T-helper 1 cell treated with Interleukin-12 subunit alpha and Interleukin-12 subunit beta and Interleukin-4 antibody, amounts not matched to agents 30 μg/mL and 1 μg/mL, for 36 hours (primary cell): ENCODE data around the gene ARHGEF4.

Experiments
- H3K27ac Mint-ChIP-seq: one replicate; pipeline ENCODE4 v1.8.0; 2021; ENCODE audit warnings: mild to moderate bottlenecking, mixed read lengths
- H3K27me3 Mint-ChIP-seq: one replicate; pipeline ENCODE4 v1.8.0; 2021; ENCODE audit warnings: low read depth, mixed read lengths
- H3K36me3 Mint-ChIP-seq: one replicate; pipeline ENCODE4 v1.8.0; 2021; ENCODE audit warnings: low read depth, mixed read lengths
- H3K4me1 Mint-ChIP-seq: one replicate; pipeline ENCODE4 v1.8.0; 2021; ENCODE audit warnings: low read depth, mixed read lengths
- H3K4me3 Mint-ChIP-seq: one replicate; pipeline ENCODE4 v1.8.0; 2021; ENCODE audit warnings: mild to moderate bottlenecking, moderate library complexity, mixed read lengths
- H3K9me3 Mint-ChIP-seq: one replicate; pipeline ENCODE4 v1.8.0; 2021; ENCODE audit warnings: mixed read lengths

ARHGEF4 gene

DNA sequence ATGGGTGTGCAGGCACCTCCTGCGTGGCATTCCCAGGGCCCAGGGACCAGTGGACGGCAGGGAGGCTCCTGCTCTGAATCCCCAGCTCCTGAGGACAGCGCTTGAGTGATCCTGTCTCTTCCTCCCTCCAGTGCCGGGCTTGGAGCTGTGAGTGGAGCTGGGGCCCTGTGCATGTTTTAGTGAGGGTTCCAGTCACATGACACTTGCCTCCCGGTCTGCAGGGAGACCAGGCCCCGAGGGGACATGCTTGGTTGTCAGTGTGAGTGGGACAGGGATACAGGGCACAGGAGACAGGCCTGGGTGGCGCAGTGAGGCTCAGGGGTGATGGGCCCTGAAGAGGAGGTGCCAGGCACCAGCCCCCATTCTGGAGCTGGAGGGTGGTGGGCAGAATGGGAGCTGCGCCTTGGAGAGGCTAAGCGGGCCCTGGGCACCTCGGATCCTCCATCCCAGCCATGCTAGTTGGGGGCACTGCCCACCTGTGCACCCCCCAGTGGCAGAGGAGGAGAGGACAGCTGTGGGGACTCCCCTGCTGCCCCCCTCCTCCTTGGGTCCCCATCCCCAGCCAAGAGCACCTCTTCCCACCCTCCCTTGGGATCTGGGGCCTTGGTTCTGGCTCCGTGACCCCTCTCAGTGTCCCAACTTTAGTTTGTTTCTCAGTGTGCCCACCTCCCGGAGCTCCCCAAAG is 12.0 kb downstream of the ARHGEF4 start:
- Mint-ChIP-seq H3K4me1 (no peaks in the 10 kb centered on the region), H3K27ac (no peak overlapping the region), H3K36me3 (no peaks in the 10 kb centered on the region), H3K4me3 (no peak overlapping the region), H3K27me3 (no peaks in the 10 kb centered on the region), H3K9me3 (no peaks in the 10 kb centered on the region)

DNA sequence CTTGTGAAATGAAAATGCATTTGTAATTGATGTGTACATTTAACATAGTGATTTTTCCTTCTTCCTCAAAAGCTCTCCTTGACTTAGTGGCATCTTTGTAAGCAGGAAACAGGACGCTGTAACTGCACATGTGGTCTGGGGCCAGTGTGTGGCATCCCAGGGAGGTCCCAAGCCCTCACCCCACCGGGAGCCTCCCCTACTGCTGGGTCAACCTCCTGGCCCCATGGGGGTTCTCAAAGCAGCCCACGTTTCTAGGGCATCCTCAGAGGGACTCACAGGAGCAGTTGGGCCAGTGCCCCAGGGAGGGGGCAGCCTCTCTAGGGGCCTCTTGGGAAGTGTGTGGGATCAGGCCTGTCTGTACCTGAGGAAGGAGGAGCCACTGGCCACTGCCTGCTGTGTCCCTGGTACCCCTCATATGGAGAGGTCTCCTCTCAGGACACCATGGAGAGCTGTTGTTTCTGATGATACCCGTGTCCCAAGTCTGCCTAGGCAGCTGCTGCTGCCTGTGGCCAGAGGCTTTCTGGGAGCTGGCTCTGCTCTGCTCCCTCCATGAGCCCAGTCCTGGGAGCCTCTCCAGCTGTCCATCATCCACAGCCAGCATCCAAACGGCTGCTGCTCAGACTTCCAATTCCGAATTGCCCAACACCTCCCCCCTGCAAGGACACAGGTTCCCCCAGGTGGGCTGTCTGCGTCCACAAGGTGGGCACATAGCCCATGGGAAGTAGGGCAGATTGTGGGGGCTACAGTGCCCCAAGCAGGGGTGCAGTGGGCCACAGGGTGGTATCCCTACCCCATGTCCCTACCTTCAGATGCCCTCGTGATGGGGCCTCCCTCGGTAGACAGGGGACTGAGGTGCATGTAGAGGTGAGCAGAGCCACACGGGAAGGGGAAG is 13.4 kb downstream of the ARHGEF4 start:
- Mint-ChIP-seq H3K27ac (no peak overlapping the region), H3K4me1 (no peaks in the 10 kb centered on the region), H3K27me3 (no peaks in the 10 kb centered on the region), H3K36me3 (no peaks in the 10 kb centered on the region), H3K9me3 (no peaks in the 10 kb centered on the region), H3K4me3 (no peak overlapping the region)

DNA sequence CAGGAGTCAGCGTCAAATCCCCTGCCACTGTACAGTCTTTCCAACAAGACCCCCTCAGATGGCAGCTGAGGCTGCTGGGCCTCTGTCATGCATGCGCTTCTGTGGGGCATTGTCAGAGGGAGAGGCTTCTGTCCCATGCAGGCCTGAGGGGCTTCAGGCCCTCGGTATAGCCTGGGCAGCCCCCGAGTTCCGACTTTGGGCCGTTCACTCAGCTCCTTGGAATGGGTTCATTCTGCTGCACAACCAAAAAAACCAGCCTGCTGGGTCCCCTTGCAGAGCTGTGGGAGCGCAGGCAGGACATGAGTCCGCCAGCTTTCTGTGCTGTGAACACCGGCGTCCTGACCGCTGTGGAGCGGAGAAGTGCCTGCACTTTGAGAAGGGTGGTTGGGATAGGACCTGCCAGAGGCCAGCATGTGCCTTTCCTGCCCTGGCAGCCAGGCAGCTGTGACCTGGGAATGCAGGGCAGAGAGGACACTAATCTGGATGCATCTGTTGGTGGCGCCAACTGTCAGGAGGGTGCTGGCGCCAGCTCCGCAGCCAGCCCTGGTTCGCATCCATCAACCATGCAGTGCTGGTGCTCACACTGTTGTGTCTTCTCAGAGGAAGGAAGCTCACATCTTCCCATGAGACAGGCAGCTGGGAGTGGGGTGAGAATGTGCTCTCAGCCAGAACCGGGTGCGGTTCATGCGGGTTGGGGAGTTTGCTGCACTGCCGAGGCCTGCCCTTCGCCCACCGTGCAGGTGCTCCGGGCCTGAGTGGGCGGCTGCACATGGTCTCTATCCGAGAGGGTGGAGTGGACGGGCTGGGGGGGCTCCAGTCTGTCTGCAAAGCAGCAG is 14.3 kb downstream of the ARHGEF4 start:
- Mint-ChIP-seq H3K36me3 (no peaks in the 10 kb centered on the region), H3K4me1 (no peaks in the 10 kb centered on the region), H3K9me3 (no peaks in the 10 kb centered on the region), H3K4me3 (no peak overlapping the region), H3K27ac (no peak overlapping the region), H3K27me3 (no peaks in the 10 kb centered on the region)

DNA sequence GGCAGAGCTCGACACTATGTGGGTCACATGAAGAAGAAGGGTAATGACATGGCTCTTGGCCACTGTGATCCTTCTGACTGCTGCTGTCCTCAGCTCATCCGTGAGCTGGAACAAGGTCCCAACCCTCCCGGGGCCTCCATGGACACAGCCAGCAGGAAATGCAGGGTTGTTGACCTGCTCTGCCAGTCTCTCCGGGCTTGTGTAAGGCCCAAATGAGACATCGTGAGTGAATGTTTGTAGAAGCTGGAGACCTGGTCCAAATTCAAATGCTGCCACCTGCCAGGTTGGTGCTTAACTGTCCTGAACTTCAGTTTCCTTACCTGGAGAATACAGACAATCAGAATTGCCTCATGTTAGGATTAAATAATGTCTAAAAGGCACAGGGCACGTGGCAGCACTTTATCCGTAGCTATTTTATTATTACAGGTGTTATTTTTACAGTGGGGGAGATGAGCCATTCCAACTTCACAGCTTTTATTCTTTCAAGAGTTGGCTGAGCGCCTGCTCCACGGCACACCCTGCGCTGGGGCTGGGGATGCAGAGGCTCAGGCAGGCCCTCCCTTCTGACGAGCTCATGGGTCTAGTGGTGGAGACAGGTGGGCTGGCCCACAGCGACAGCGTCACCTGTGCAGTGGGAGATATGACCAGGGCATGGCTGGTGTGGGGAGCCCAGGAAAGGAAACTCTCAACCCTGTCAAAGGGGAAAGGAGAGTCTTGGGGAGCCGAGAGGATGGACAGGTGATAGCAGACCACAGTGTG is 15.1 kb downstream of the ARHGEF4 start:
- Mint-ChIP-seq H3K4me1 (no peaks in the 10 kb centered on the region), H3K27me3 (no peaks in the 10 kb centered on the region), H3K27ac (no peak overlapping the region), H3K9me3 (no peaks in the 10 kb centered on the region), H3K36me3 (no peaks in the 10 kb centered on the region), H3K4me3 (no peak overlapping the region)

DNA sequence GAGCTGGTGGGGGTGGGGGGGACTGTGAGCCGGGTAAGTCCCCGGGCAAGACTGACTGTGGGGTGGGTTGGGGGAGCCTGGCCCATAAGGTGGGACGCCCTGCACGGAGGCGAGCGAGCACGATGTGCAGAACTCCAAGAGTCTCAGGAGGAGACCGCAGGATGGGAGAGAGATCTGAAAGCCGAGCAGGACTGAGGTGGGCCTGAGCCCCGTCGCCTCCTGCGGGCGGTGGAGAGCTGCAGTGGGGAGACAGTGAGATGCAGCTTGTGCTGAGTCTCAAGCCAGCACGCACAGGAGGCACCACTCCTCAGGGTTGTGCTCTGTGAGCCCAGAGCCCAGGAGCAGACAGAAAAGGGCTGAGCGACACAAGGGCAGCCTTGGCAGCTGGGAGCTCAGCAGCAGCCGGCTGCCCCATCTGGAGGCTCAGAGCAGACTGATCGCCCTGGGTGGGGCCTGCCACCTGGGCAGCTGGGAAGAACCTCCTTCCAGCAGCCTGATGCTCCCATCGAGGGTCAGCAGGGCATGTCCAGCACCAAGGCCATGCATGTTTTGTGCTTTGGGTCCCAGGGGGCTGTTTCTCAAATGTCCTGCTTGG is 15.9 kb downstream of the ARHGEF4 start:
- Mint-ChIP-seq H3K4me1 (no peaks in the 10 kb centered on the region), H3K36me3 (no peaks in the 10 kb centered on the region), H3K27ac (no peak overlapping the region), H3K27me3 (no peaks in the 10 kb centered on the region), H3K9me3 (no peaks in the 10 kb centered on the region), H3K4me3 (no peak overlapping the region)

DNA sequence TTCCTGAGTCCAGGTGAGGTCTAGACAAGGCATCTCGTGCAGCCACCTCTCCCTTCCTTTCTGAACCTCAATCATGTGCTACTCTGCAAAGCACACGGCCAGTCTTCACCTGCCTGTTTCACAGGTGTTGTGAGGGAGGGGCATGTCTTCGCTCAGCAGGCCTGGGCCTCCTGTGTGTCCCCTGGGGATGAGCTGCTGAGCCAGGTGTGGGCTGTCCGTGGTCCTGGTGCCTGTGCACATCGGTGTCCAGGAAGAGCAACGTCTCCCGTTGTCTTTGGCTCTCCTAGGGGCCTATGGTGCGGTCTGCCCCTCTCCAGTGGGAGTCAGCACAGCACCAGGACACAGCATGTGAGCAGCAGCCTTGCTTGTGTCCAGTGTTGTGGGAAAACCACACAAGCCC is 16.7 kb downstream of the ARHGEF4 start:
- Mint-ChIP-seq H3K4me1 (no peaks in the 10 kb centered on the region), H3K9me3 (no peaks in the 10 kb centered on the region), H3K4me3 (no peak overlapping the region), H3K27ac (no peak overlapping the region), H3K27me3 (no peaks in the 10 kb centered on the region), H3K36me3 (no peaks in the 10 kb centered on the region)

DNA sequence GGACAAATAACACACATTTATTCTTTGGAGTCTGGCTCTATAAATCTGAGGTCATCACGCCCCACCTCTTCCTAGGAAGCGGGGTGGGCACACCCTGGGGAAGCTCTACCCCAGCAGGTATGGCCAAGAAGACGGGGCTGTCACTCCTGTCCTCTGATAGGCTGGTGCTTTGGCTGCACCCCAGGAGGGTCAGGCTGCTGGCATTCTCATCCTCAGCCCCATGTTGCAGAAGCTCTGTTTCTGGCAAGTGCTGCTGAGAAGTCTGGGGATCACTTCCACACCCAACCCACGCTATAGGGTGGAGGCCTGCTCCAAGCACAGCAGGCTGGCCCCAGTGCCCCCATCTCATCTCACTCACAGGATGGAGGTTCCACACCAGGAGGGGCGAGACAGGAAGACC is 17.6 kb downstream of the ARHGEF4 start:
- H3K4me1 Mint-ChIP-seq, result no peaks in the 10 kb centered on the region
- no peak overlapping the region for H3K27ac Mint-ChIP-seq
- H3K27me3 Mint-ChIP-seq, result no peaks in the 10 kb centered on the region
- no peak overlapping the region for H3K4me3 Mint-ChIP-seq
- H3K9me3 Mint-ChIP-seq, result no peaks in the 10 kb centered on the region
- H3K36me3 Mint-ChIP-seq, result no peaks in the 10 kb centered on the region

DNA sequence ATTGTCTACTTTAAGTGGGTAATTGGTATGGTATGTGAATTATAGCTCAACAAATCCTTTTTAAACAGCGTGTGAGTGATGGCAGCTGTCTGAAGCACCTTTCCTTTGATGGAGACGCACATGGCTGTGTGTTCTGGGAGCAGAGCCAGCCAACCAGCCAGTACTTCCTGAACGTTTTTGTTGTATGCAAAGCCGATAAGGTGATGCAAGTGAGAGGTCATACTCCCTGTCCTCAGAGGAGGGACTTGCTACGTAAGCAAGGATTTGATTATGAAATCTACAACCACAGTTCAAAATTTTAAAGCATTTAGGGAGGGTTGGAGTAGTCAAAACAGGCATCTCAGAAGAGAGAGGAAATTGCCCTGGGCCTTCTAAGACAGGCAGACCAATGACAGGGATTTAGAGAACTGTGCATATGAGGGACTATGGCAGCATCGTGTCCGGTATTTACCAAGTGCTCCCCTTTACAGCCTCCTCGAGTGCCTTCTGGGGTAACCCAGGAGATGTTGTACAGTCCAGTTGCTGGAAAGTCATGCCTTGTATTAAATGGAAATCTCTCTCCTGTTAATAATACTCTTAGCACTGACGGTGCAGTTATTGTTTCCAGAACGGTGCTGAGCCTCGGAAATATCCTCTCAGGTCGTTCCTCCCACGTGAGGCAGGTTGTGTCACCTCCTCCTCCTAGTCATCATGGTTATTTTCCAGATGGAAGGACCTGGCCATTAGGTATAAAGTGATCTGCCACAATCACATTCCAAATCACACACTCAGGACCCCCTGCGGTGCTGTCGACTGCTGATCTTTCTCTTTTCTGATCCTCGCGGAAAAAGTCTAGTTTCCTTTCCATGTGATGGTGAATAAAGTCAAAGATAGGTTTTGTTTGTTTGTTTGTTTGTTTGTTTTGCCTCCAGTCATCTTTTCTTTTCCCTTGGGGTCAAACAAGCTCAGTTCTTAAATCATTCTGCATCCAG is 28.4 kb downstream of the ARHGEF4 start:
- H3K27me3 Mint-ChIP-seq, result no peaks in the 10 kb centered on the region
- H3K36me3 Mint-ChIP-seq, result no peaks in the 10 kb centered on the region
- no peak overlapping the region for H3K27ac Mint-ChIP-seq
- no peak overlapping the region for H3K4me3 Mint-ChIP-seq
- H3K9me3 Mint-ChIP-seq, result no peaks in the 10 kb centered on the region
- H3K4me1 Mint-ChIP-seq, result no peaks in the 10 kb centered on the region

DNA sequence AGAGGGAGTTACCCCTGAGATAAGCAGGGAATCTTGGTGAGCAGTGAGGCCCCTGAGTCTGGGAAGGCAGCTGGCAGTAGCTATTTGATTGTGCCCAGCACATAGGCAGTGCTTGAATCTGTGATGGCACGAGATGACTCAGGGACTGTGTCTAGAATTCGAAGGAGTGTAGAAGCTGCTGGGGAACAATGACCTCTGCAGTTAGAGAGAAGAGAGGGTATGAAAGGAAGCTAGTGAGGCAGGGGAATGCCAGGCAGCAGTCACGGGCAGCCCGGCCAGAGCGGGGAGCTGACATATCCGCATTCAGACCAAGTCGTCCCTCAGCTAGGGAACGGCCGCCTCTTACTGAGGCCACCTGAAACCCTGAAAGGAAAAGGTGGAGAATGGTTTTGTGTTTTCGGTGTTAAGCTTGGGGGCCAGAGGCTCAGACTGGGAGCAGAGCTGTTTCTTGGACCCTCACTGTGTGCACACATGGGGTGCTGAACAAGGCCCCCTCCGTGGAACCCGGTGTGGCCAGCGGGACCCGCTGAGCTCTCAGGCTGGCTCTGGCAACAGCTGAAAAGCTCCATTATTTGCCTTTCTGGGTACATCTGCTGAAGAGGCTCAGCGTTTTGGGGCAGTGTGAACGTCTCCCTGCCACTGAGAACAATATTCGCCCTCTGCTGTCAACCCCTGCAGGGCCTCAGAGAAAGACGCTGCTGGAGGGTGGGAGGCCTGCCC is 32.9 kb downstream of the ARHGEF4 start:
- no peaks in the 10 kb centered on the region for H3K4me1 Mint-ChIP-seq
- H3K36me3 Mint-ChIP-seq, result no peaks in the 10 kb centered on the region
- H3K27ac Mint-ChIP-seq, result no peak overlapping the region
- H3K4me3 Mint-ChIP-seq, result no peak overlapping the region
- H3K9me3 Mint-ChIP-seq, result no peaks in the 10 kb centered on the region
- peaks cover 3% of the 10 kb centered on the region for H3K27me3 Mint-ChIP-seq

DNA sequence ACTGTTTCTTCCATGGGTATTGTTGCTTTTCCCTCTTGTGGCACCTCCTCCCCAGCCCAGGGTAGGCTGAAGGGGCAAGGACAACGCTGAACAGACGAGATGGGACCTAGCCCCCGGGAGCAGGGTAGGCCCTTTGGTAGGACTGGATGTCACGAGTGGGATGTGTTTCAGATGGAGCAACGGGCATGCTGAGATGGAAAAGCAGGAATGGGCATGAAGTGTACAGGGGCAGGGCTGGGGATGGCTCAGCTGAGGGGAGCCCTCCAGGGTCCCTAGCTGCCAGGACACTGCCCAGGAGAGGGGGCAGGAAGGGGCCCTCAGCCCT is 33.4 kb downstream of the ARHGEF4 start:
- H3K36me3 Mint-ChIP-seq, result no peaks in the 10 kb centered on the region
- peaks cover 7% of the 10 kb centered on the region for H3K27me3 Mint-ChIP-seq
- H3K4me1 Mint-ChIP-seq, result no peaks in the 10 kb centered on the region
- H3K9me3 Mint-ChIP-seq, result no peaks in the 10 kb centered on the region
- H3K4me3 Mint-ChIP-seq, result no peak overlapping the region
- no peak overlapping the region for H3K27ac Mint-ChIP-seq

DNA sequence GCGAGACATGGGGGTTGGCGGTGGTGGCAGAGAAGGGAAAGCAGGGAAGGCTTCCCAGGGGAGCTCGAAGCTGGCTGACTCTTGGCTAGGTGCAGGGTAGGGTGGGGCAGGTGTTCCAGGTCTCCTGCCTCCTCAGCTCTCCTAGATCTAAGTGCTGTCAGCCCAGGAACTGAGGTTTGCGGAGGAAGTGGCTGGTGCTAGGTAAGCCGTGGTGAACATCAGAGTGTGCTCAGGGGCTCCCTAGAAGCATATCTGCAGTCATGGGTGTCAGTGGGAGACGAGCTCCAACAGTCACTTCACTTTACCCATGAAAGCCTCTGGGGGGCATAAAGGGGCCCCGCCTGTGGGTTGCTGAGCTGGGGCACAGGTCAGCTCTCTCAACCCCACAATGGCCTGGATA is 34.1 kb downstream of the ARHGEF4 start:
- no peaks in the 10 kb centered on the region for H3K36me3 Mint-ChIP-seq
- H3K9me3 Mint-ChIP-seq, result no peaks in the 10 kb centered on the region
- H3K27me3 Mint-ChIP-seq, result peaks cover 11% of the 10 kb centered on the region
- H3K27ac Mint-ChIP-seq, result no peak overlapping the region
- H3K4me1 Mint-ChIP-seq, result no peaks in the 10 kb centered on the region
- no peak overlapping the region for H3K4me3 Mint-ChIP-seq

DNA sequence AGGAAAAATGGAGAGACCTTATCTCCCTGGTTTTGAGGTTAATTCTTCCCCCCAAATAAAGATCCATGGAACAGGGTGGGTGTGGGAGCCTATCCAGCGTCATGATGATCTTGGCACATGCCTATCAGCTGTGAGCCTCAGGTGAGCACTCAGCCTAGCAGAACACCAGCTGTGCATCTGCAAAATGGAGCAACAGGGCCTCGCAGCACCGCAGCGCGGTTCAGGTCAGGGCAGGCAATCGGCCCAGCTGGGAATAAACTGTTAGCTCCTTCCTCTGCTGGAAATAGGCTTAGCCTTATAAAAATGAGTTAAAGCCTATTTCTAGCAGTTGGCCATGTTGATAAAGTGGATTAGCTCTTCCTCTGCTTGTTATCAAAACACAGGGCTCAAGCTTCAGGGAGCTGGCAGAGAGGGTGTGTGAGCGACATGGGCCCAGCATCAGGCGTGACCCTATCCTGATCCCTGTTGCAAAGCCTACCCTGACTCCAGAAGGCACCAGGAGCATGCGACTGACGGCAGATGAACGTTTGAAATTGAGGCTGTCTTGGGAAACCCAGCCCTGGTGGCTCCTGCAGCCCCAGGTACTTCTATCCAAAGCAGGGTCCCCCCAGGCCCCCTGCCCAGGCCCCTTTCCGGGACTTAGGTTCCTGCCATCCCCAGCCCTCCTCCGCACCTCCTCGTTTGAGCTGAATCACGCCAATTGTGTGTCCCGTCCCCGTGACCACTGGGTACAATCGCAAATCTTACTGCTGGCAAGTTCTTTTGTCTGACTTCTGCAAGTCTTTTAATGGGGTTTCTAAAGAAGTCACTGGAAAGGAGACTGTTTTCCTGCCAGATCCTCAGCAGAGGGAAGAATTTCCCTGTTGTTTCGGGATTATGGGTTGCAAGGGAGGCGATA is 35.4 kb downstream of the ARHGEF4 start:
- Mint-ChIP-seq H3K27ac (no peak overlapping the region), H3K4me3 (no peak overlapping the region), H3K4me1 (no peaks in the 10 kb centered on the region), H3K27me3 (peaks cover 13% of the 10 kb centered on the region), H3K9me3 (no peaks in the 10 kb centered on the region), H3K36me3 (no peaks in the 10 kb centered on the region)
